Esophagus muscularis mucosa (tissue), 4 donors: ENCODE measurements around the gene AURKA. TPM values are rescaled to one million over a fixed set of nuclear protein-coding genes. Genes with fewer than 3 reads are reported as not detected.

Experiments used
- DNase-seq: peaks from one replicate; pipeline ENCODE4 v3.0.0-alpha.2; 2017; ENCODE audit errors: extremely low spot score
- H3K27ac ChIP-seq, 4 donors: fragments of 200-600 bp; sonication (generic); replicated peaks in 1 of 4; 1 replicate in 3 of 4; 2 replicates in 1 of 4; pipeline ENCODE4 v1.5.1; 2016 to 2019; ENCODE audit warnings: mild to moderate bottlenecking in 1 of 4
- H3K27me3 ChIP-seq, 4 donors: fragments of 200-600 bp; sonication (generic); one replicate each; pipeline versions ENCODE4 v1.5.1 to v1.6.0; 2016 to 2019
- H3K36me3 ChIP-seq, 4 donors: fragments of 200-600 bp; sonication (generic); one replicate each; pipeline ENCODE4 v1.5.1; 2016 to 2019
- H3K4me1 ChIP-seq, 4 donors: fragments of 200-600 bp; sonication (generic); one replicate each; pipeline ENCODE4 v1.5.1; 2016 to 2019
- H3K4me3 ChIP-seq, 4 donors: fragments of 200-600 bp; sonication (generic); 1 replicate in 2 of 4; 2 replicates in 2 of 4; pipeline ENCODE4 v1.5.1; 2016 to 2019; ENCODE audit warnings: mild to moderate bottlenecking in 4 of 4, moderate library complexity in 1 of 4
- H3K9me3 ChIP-seq, 4 donors: fragments of 200-600 bp; sonication (generic); 1 replicate in 3 of 4; 2 replicates in 1 of 4; pipeline ENCODE4 v1.5.1; 2016 to 2019
- CTCF ChIP-seq, 3 experiments: fragments of 200-600 bp in 2 of 3; fragments of 450-650 bp in 1 of 3; sonication (generic) in 2 of 3; IDR thresholded peaks; one replicate each; pipeline ENCODE4 v1.5.1; 2017 to 2019; ENCODE audit warnings: antibody characterized with exemption in 3 of 3, mild to moderate bottlenecking in 2 of 3, moderate library complexity in 1 of 3
- EP300 ChIP-seq: sonication (generic); formaldehyde crosslinking; IDR thresholded peaks from one replicate; pipeline ENCODE4 v1.6.1; 2017; ENCODE audit warnings: antibody characterized with exemption
- POLR2A ChIP-seq: fragments of 450-650 bp; IDR thresholded peaks from one replicate; pipeline ENCODE4 v1.6.1; 2017; ENCODE audit warnings: antibody characterized with exemption, moderate library complexity, mild to moderate bottlenecking, low read depth
- POLR2AphosphoS5 ChIP-seq, 2 donors: sonication (generic); formaldehyde crosslinking; IDR thresholded peaks; one replicate each; pipeline ENCODE4 v1.6.1; 2017; ENCODE audit warnings: antibody characterized with exemption in 2 of 2
- WGBS: methylation state at CpG from one replicate; pipeline ENCODE4 v1.1.5; 2018; 5-methylcytosine and 5-hydroxymethylcytosine counted together
- intact Hi-C: fragments of 100-400 bp; cut with DNase I; formaldehyde crosslinking; loops from one replicate; pipeline ENCODE4 v1.15.1; 2023
- total RNA-seq, 4 donors: library from RNA; depleted of rRNA; stranded (reverse); fragments of >200 nt; gene quantifications; one replicate each; pipeline versions ENCODE4 v1.1.0 to v1.2.1, GENCODE V29; 2016

AURKA gene
- total RNA-seq, 4 donors from 2014 or later = 0.66 to 2.1 (median 1.4) TPM

- H3K4me3 ChIP-seq = peak overlapping the region; percentile 87 to 98 (median 94)
- TF ChIP-seq POLR2AphosphoS5 (IDR thresholded peaks at IDR 0.05) (no peak), POLR2A (no peak), CTCF (IDR thresholded peaks at IDR 0.05) (no peak), EP300 (no peak)
- no peaks in the 10 kb centered on the region for H3K9me3 ChIP-seq
- peaks cover 15 to 47% (median 36%) of the 10 kb centered on the region in 4 donors for H3K4me1 ChIP-seq
- H3K27ac ChIP-seq = peak overlapping the region; percentile 82 to 89 (median 87)
- peaks cover 4 to 22% (median 12%) of the 10 kb centered on the region in 4 donors for H3K36me3 ChIP-seq
- no peak for DNase-seq
- intact Hi-C loops = no loop called here
- WGBS = 82% methylated on average over 13 of the region's 14 CpGs
- H3K27me3 ChIP-seq = no peaks in the 10 kb centered on the region
Measured at GRCh38 chr20:56360133-56360907, 31.7 kb downstream of the AURKA start.

- 10% methylated on average over 25 of the region's 51 CpGs for WGBS
- intact Hi-C loops = loop anchor here (2.0 kb wide), 1 partner anchor 33 kb away; the partner anchor contains the start of genes AURKA and CSTF1
- Histone ChIP-seq H3K27me3 (no peaks in the 10 kb centered on the region), H3K4me3 (peak overlapping the region; percentile 87 to 98 (median 94)), H3K4me1 (peaks cover 15 to 47% (median 36%) of the 10 kb centered on the region in 4 donors), H3K27ac (peak overlapping the region; percentile 82 to 89 (median 87)), H3K36me3 (peaks cover 0 to 14% (median 5%) of the 10 kb centered on the region in 4 donors), H3K9me3 (no peaks in the 10 kb centered on the region)
- no peak for DNase-seq
- TF ChIP-seq CTCF (IDR thresholded peaks at IDR 0.05) (no peak), POLR2A (no peak), POLR2AphosphoS5 (IDR thresholded peaks at IDR 0.05) (peak in 1 of 2 donors; percentile 11), EP300 (no peak)
Measured at GRCh38 chr20:56359212-56360132, 32.5 kb downstream of the AURKA start.

DNA sequence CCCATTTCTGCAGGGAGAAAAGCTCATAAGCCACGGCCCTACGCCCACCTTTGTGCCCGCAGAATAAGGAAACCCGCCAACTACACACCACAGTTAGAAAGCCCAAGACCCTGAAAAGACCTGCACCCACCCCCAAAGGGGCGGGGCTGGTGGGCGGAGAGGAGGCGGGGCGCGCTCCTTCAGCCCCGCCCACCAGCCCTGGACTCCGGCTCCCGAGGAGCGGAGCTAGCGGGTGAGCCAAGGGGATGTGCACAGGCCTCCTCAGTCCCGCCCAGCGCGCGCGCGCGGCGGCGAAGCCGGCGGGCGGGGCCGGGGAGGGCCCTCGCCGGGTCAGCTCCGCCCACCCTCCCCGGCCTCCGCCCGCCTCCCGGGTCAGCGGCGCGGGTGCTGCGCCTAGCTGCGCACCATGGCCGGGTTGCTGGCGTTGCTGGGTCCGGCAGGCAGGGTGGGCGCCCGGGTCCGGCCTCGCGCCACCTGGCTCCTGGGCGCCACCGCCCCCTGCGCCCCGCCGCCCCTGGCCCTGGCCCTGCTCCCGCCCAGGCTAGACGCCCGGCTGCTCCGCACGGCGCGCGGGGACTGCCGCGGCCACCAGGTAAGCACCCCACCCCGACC, 33.3 kb downstream of the AURKA start, which contains the start of gene FAM210B:
TSS of gene FAM210B (plus strand) at position 375 of the 612 bp plus-strand sequence. CDS start at position 407, 32 bp downstream.
- Histone ChIP-seq H3K27ac (peak within 1 kb of the TSS; percentile 82 to 89 (median 87)), H3K36me3 (peaks cover 0 to 10% (median 4%) of the 10 kb centered on the region in 4 donors), H3K9me3 (no peaks in the 10 kb centered on the region), H3K4me3 (peak within 1 kb of the TSS; percentile 87 to 98 (median 94)), H3K4me1 (peaks cover 15 to 46% (median 36%) of the 10 kb centered on the region in 4 donors), H3K27me3 (no peaks in the 10 kb centered on the region)
- TF ChIP-seq CTCF (IDR thresholded peaks at IDR 0.05) (no peak), POLR2A (no peak), POLR2AphosphoS5 (IDR thresholded peaks at IDR 0.05) (peak; percentile 56 to 80)
- DNase-seq = no peak
- WGBS = 3% methylated on average over 11 of the region's 63 CpGs
- intact Hi-C loops = loop anchor here (2.0 kb wide), 1 partner anchor 34 kb away; the partner anchor contains the start of genes AURKA and CSTF1

DNA sequence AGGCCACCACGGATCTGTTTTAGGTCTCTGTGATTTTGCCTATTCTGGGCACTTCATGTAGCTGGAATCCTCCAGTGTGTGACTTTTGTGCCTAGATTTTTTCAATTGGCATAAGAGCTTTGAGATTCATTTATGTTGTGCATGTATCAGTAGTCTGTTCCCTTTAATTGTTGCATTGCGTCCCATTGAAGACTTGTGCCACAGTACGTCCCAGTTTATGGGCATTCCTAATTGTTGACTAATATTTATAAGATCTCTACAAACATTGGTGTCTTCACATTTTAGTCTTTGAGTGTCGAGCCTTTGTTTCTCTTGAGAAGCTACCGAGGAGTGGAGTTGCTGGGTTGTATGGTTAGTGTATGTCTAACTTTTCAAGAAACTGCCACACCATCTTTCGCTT, 33.9 kb downstream of the AURKA start:
- Histone ChIP-seq H3K36me3 (peaks cover 0 to 10% (median 4%) of the 10 kb centered on the region in 4 donors), H3K4me3 (peak overlapping the region; percentile 87 to 98 (median 94)), H3K9me3 (no peaks in the 10 kb centered on the region), H3K27ac (peak overlapping the region in 2 of 4 donors; percentile 89), H3K27me3 (no peaks in the 10 kb centered on the region), H3K4me1 (peaks cover 15 to 40% (median 33%) of the 10 kb centered on the region in 4 donors)
- intact Hi-C loops = loop anchor here (2.0 kb wide), 1 partner anchor 35 kb away; the partner anchor contains the start of genes AURKA and CSTF1
- TF ChIP-seq POLR2AphosphoS5 (IDR thresholded peaks at IDR 0.05) (no peak), EP300 (no peak), POLR2A (no peak), CTCF (IDR thresholded peaks at IDR 0.05) (no peak)
- no peak for DNase-seq
- WGBS = 68% methylated on average over 6 of the region's 6 CpGs
